GM19452 (cell line): ENCODE measurements around the gene MVB12B.

Source experiments
- ATAC-seq: cut with Tn5 transposase; IDR thresholded peaks from one replicate; pipeline ENCODE4 v1.9.1; 2021; ENCODE audit not compliant: unreplicated experiment

Gene MVB12B

GRCh38 chr9:126514037-126514821 lies 187.6 kb downstream of the MVB12B start:
- no peak for ATAC-seq

DNA sequence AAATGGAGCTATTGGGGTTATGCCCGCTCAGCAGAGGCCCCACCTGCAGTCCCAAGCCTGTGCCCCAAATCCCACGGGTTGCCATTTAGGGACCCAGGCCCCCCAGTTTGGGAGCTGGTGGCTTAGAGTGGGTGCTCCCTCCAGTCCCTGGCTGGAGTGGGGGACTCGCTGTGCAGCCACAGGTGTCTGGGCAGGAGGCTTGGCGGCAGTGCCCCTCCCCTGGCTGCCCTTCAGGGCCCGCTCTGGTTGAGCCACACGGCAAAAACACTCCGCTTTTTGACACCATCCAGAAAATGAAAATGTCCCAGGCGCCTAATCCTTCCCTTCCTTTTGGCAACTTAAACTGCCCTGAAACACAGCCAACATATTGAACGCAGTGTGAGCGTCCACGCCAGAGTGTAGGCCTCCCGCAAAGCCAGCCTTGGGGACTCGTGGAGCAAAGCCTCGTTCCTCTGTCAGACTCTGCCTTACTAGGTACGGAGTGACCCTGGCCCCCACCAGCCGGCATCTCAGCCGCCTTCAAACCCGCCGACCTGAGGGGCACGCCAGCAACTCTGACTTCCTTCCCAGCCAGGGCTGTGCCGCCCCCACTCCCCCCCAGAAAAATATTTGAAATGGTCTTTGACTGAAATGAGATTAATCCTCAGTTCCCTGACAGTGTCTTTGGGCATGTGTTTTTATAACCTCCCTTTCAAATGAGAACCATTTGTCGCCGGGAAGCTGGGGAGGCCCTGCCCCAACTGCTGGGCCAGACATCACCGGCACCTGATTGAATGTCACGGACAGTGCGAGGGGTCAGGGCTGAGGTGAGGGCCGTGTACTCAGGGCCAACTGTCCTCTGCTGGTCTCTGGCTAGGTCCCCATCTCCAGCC lies 188.6 kb downstream of the MVB12B start:
- ATAC-seq, result no peak

DNA sequence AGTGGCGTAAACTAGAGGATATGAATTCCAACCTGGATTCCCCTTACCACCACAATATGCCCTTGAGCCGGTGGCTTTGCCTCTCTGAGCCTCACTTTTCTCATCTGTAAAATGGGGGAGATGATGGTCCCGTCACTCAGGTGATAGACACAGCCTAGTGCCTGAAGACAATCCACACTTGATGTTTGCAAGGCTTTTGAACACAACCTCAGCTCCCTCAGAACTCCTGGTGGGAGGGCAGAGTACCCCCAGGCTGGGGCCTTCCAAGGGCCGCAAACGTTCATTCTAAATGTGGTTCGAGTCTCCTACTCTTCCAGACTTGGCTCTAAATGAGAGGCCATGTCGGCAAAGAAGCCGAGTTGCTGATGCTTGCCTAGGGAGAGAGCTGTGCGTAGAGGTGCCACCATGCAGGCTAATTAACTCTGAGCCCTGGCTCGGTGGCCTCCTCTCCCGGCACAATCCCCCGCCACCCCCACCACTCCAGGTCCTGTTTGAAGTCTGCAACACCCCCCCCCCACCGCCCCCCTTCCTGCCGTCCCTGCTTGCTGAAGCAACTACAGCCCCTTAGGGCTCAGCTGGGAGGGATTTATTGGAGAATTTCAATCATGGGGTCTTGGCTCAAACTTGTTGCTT lies 189.4 kb downstream of the MVB12B start:
- no peak for ATAC-seq

GRCh38 chr9:126516561-126516935 lies 189.9 kb downstream of the MVB12B start:
- ATAC-seq, result no peak

DNA sequence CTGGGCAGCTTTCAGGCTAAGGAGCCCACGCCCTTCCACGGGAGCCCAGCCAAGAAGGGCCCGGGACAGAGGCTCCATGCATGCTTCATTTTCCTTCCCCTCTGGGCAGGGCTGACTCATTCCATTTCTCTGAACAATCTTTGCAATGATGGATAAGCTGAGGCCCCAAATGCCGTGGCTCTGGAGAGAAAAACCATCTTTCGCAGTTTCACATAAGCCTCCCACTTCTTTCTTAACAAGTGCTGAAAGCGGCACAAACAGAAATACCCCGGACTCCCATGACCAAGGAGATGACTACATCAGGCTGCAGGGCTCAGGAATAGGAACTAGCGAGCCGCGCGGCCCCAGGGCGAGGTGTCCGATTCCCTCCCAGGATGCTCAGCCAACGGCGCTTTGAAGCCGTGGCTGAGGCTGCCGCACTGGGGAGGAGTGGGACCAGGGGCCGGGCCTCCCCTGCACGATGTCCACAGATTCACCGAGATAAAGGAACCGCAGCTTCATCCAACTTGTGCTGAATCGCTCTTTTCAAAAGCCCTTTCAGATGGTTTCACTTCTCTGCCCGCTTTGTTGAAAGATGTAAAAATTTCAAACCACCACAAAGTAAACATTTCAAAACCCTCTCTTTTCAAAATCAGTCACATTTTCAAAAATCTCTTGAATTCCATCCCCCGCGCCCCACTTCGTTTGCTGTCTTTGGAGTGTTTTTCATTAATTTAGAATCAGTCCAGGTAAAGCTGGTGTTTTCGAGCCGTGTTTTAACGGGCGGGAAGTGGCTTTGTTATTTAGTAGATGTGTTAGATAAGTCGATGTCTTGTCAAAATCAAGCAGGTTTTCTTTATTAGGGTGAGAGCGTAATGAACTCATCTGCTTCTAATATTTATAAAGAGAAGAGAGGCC lies 190.6 kb downstream of the MVB12B start:
- ATAC-seq, result no peak

- ATAC-seq, result no peak
Measured at GRCh38 chr9:126517833-126518356, 191.3 kb downstream of the MVB12B start.

DNA sequence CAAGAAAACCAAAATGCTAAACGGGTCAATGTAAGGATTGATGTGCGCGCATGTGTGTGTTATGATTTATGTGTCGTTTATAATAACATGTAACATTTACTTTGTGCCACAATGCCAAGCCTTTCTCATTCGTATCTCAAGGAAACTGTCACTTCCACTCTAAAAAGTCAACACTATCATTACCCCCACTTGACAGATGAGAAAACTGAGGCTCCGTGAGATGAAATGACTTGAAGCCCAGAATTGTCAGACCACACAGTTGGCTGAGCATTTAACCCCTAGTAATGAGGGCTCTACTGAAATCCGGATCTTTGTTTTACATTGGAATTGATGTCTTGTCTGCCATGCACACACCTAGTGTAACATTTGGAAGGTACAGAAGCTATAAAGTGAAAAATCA lies 192.1 kb downstream of the MVB12B start:
- no peak for ATAC-seq

DNA sequence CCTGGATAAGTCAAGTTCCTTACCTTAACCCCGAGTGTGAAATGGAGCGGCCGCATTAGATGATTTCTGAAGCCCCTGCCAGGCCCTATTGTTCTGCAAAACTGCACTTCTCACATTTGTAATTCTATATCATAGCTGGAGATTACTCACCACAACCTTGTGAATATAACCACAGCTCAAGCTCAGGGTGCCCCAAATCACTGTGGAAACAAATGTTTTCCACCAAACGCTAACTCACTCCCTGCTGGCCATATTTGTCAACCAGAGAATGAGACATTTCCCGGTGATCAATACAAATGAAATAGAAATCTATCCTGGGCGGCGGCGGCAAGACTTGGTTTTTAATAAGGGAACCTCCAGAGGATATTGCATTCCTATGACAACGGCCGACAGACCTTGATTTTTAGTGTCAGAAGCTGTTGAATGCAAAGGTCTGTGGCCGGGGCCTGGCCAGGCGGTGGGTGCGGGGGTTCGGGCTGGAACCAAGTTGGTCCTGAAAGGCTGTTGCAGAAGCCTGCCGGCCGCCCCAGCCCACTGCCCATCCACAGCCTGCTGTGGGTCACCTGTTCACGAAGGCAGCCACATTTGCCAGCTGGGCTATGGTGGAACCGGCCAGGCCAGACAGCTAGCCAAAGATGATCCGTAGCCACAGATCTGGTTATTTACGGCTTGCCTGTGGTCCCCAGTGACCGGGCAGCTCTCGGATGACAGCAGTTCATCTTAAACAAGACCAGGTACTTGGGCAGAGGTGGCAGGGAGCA lies 193.2 kb downstream of the MVB12B start:
- ATAC-seq, result no peak

- ATAC-seq, result no peak
Measured at GRCh38 chr9:126520453-126520852, 193.8 kb downstream of the MVB12B start.

DNA sequence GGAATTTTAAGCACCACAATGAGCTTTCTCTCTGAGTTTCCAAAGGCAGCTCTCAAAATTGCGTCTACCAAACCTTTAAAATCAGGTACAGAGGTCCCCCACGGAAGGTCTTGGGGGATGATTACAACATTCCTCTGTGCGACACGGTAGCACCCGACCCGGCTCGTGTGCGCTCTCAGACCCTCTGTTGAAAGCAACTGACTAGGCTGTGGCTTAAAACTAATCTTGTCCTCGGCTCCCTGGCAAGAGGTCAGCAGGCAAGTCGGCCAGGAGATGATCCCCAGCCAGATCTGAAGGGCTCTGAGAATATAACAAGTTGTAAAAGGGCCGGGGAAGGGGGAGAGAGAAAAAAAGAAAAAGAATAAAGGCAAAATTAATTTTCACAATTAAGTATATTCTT lies 194.5 kb downstream of the MVB12B start:
- ATAC-seq, result no peak

DNA sequence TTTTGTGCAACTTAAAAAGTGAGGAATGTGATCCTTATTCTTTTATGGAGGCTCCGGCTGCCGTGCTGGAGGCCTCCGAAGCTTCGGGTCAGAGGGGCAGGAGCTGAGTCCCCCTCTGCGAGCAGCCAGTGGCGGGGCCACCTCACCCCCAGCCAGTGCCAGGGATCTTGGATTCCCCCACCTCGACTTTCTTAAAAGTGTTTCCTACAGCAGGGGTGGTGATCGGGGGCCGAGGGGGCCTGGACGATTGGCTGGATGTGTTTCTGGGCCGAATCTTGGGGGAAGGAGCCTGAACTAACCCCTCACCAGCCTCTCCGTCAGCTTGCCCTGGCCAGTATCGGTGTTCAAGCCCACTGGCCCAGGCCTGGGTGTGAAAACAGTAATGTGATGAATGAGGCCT lies 194.9 kb downstream of the MVB12B start:
- ATAC-seq, result no peak

GRCh38 chr9:126521976-126522590 lies 195.5 kb downstream of the MVB12B start:
- no peak for ATAC-seq

GRCh38 chr9:126522612-126523356 lies 196.2 kb downstream of the MVB12B start:
- ATAC-seq, result no peak

- ATAC-seq, result no peak
Measured at GRCh38 chr9:126523611-126524111, 197.0 kb downstream of the MVB12B start.

DNA sequence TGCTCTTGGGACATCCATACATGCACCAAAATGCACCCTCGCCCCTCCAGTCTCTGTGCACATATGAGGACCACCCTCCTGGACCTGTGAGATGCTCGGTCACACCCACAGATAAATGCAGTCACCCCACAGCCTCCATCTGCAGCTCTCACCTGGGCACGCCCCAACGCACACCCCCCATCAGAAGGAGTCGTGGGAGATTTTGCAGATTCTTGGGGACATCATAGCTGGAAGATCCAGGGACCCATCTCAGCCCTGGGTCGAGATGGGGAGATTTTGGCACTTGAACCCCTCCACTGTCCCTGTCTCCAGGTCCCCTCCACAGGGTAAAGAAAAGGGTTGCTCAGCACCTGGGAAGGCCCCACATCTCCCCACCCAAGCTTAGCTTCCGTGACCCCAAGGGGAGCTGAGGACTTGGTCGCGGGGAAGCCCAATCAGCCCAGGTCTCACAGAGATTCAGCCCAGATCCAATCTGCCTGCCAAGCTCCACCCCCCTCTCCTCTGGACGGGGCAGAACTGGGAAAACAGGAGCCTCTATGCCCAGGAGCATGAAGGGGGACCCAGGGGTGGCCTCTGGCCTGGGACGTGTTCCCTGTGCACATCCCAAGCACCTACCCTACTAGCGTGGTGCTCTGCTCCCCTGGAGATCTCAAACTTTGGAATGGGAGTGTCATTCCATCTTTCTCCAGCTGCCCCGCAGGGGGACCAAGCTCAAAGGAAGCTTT lies 197.9 kb downstream of the MVB12B start:
- no peak for ATAC-seq

DNA sequence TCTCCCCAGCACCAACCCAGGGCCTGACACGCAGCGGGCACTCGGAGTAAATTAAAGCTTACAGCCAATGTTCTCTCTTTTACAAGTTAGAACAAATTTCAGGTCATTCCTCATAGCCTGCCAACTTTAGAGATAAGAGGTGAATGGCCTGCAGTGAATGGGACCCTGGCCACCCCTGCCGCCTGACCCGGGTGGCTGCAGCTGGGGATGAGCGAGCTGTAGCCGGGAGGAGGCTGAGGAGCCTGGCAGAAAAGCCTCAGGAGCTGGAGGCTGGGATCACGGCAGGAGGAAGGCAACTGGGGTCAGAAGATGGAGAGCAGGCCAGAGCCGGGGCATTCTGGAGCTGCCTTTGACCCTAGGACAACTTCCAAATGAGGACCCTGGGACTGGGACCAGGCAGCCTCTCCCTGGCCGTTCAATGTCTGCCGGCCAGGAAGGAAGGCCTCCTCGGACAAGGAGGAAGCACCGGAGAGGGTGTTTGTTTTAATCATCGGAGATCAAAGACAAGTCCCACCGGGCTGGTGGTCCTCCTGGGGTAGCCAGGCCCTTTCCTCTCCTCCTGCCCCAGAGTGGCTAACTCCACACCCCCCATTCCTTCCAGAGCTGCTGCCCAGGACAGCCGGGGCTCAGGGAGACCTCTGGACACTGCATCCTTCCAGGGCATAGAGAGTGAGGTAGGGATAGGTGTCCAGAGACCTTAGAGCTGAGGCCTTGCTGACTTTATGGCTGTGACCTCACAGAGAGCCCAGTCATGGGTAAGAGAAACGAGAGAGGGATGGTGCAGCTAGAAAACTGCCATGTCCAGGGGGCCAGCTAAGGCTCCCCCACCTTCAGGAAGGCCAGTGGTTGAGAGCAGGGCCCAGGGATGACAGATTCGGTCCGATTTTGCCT lies 199.8 kb downstream of the MVB12B start:
- ATAC-seq, result no peak
